ENCODE data around the gene RHEBL1. TPM values are rescaled to one million over a fixed set of nuclear protein-coding genes. Genes with fewer than 3 reads are reported as not detected.

Gene RHEBL1
- total RNA-seq, 4 donors from 2014 or later, result 0.96 TPM; not detected in 3

- ATAC-seq (ENCODE audit: low FRiP score) (peak; percentile 26), DNase-seq (ENCODE audit: low spot score) (no peak)
- TF ChIP-seq CTCF (IDR thresholded peaks at IDR 0.05), result no peak
These were observed 50.7 kb downstream of the RHEBL1 start for GRCh38 chr12:49019120-49019430.

- DNase-seq (ENCODE audit: low spot score) (peak; percentile 88), ATAC-seq (ENCODE audit: low FRiP score) (peak; percentile 94)
- peak in 1 of 3 donors; percentile 37 for TF ChIP-seq CTCF (IDR thresholded peaks at IDR 0.05)
These were observed 51.3 kb downstream of the RHEBL1 start, which contains the start of gene PRKAG1 for GRCh38 chr12:49018261-49019119. TSS of gene PRKAG1 (minus strand) at chr12:49018776. CDS start at chr12:49018740, 36 bp downstream.

- no peak for TF ChIP-seq CTCF (IDR thresholded peaks at IDR 0.05)
- no peak for ATAC-seq (ENCODE audit: low FRiP score)
- no peak for DNase-seq (ENCODE audit: low spot score)
These were observed 51.9 kb downstream of the RHEBL1 start for GRCh38 chr12:49017891-49018260.

- no peak for TF ChIP-seq CTCF (IDR thresholded peaks at IDR 0.05)
- ATAC-seq (ENCODE audit: low FRiP score) (no peak), DNase-seq (ENCODE audit: low spot score) (no peak)
These were observed 54.6 kb downstream of the RHEBL1 start for GRCh38 chr12:49015196-49015595.

Other genes with a start within 250 kb of the RHEBL1 start
- gene DDX23, start 217.8 kb downstream of the RHEBL1 start, total RNA-seq, result 10 to 100 TPM; 44.9 to 85.0 (median 62.0) TPM
- 1 to 10 TPM; 1.3 to 5.8 (median 4.6) TPM for gene RND1, start 204.1 kb downstream of the RHEBL1 start, total RNA-seq
- gene FKBP11, start 144.5 kb downstream of the RHEBL1 start, total RNA-seq, result 10 to 100 TPM; 14.7 to 32.1 (median 22.5) TPM
- gene ARF3, start 112.5 kb downstream of the RHEBL1 start, total RNA-seq, result 10 to 100 TPM; 57.1 to 91.5 (median 68.3) TPM
- gene WNT10B, start 98.2 kb downstream of the RHEBL1 start, total RNA-seq, result 1 to 10 TPM in 1 of 4 donors, under 1 TPM in 3; 0.36 to 2.5 (median 0.56) TPM
- under 1 TPM in 1 of 4 donors, not detected in 3; 0.60 TPM for gene WNT1, start 91.7 kb downstream of the RHEBL1 start, total RNA-seq
- gene DDN, start 70.6 kb downstream of the RHEBL1 start, total RNA-seq, result under 1 TPM in 2 of 4 donors, not detected in 2; 0.12 to 0.65 TPM
- 10 to 100 TPM; 40.0 to 64.2 (median 54.4) TPM for gene PRKAG1, start 51.2 kb downstream of the RHEBL1 start, total RNA-seq
- gene KMT2D, start 9.2 kb downstream of the RHEBL1 start, total RNA-seq, result 10 to 100 TPM; 31.2 to 87.0 (median 49.0) TPM
- 1 to 10 TPM in 2 of 4 donors, under 1 TPM in 2; 0.72 to 2.0 (median 1.3) TPM for gene DHH, start 24.8 kb upstream of the RHEBL1 start, total RNA-seq
- gene LMBR1L, start 40.9 kb upstream of the RHEBL1 start, total RNA-seq, result 10 to 100 TPM; 23.2 to 68.4 (median 37.8) TPM
- gene TUBA1B, start 61.4 kb upstream of the RHEBL1 start, total RNA-seq, result 1,000 to 10,000 TPM in 1 of 4 donors, 100 to 1,000 TPM in 3; 608 to 1,018 (median 745) TPM
- 100 to 1,000 TPM; 145 to 210 (median 159) TPM for gene TUBA1A, start 119.1 kb upstream of the RHEBL1 start, total RNA-seq
- gene TUBA1C, start 195.1 kb upstream of the RHEBL1 start, total RNA-seq, result 100 to 1,000 TPM in 3 of 4 donors, 10 to 100 TPM in 1; 67.8 to 649 (median 241) TPM
- 1 to 10 TPM; 1.3 to 4.4 (median 2.7) TPM for gene PRPH, start 225.2 kb upstream of the RHEBL1 start, total RNA-seq